Fibroblast of peridontal ligament (primary cell): ENCODE data around the gene ATP8B2.
"Not testable (repeated sequence)": the region's sequence is repeated elsewhere in the genome, so short reads cannot be mapped to it uniquely, and the experiment has no call there.

ENCODE experiments used
- DNase-seq: peaks from one replicate; pipeline ENCODE4 v3.0.0-alpha.2; 2010; ENCODE audit errors: extremely low read depth

ATP8B2 gene

GRCh38 chr1:154344977-154345837, 19.9 kb downstream of the ATP8B2 start:
- DNase-seq: peak; percentile 50

DNA sequence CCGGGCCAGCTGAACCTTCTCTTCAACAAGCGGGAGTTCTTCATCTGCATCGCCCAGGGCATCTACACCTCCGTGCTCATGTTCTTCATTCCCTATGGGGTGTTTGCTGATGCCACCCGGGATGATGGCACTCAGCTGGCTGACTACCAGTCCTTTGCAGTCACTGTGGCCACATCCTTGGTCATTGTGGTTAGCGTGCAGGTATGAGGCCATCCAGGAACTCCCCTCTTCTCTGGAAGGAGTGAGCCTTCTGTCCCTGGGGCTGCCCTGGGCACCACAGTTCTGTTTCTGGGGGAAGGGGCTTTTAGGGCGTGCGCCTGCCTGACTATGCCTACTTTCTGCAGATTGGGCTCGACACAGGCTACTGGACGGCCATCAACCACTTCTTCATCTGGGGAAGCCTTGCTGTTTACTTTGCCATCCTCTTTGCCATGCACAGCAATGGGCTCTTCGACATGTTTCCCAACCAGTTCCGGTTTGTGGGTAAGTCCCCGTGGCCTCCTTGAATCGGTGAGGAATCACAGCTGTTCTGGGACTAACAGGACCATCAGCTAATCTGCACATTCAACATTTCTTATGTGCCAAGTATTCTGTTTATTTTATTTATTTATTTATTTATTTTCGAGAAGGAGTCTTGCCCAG, 21.1 kb downstream of the ATP8B2 start:
- DNase-seq: no peak

GRCh38 chr1:154347961-154348360, 22.6 kb downstream of the ATP8B2 start:
- no peak for DNase-seq

GRCh38 chr1:154348429-154349076, 23.2 kb downstream of the ATP8B2 start:
- DNase-seq: no peak

DNA sequence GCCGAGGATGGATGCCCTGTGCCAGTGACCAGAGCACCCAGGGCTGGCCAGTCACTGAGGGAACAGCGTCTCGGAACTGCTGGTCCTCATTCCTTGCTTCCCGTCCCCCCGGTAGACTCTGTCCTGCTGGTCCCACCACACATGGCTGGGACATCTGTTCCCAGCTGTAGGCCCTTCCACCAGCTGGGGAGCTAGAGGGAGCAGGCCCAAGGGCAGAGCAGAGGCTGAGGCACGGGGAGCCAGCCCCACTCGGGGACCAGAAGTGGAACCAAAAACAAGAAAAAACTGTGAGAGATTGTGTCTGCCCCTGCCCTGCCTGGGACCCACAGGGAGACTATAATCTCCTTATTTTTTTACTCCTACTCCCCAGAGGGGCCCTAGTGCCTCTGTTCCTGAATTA, 23.8 kb downstream of the ATP8B2 start:
- no peak for DNase-seq

DNA sequence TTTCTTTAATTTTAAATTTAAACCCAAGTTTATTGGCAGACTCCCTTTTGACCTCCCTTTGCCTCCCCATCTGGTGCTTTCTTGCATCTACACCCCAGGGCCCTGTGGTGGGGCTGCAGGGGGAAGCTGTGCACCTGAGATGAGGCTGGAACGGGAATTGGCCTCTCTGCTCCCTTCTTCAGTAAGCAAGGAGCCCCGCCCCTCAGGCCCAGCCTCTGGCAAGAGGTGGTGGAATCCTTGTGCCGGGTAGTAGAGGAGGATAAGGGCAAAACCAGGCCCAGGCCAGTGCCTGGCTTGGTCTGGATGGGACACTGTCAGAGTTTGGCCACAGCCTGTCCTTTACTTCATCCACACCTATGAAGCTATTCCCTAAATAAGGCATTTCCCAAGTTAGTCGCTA, 25.1 kb downstream of the ATP8B2 start:
- DNase-seq: no peak

- DNase-seq: no peak
These were observed 26.2 kb downstream of the ATP8B2 start for GRCh38 chr1:154351363-154352068.

GRCh38 chr1:154352245-154352580, 26.9 kb downstream of the ATP8B2 start:
- DNase-seq: no peak

DNA sequence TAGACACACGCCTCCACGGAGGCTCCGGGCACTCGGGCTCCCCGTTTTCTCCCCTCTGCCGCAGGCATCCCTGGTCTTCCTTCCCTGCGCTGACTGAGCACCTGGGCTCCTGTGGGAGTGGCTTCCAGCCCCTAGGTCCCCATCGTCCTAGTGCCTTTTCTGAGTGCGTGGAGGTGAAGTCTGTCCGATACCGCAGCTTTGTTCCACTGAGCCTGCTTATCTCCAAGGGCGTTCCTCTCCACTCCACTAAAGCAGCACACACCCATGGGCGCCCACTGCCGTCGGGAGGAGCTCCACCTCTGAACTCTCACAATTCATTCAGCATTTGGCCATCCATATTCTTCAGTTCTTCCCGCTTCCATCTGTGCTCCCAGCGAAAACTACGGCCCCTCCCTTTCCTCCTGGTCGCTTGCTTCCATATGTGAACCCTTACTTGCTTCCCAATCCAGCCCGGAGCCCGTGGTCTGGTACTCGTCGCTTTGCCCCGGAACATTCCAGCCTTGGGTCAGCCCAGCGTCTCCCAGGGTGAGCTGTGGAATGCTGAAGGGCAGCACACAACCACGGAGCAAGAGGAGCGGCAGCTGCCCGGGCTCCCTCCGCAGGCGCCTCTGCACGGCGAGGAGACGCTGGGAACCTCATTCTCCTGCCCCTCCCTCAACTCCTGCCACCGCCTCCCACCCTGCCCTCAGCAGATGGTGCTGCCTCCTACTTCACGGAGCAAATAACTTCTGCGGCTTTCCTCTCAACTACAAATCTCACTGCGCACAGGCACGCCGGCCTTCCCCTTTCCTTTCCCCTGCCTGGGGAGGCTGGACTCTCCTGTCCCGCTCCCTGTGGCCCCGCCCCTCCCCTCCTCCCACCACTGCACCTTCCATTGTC, 27.5 kb downstream of the ATP8B2 start:
- DNase-seq: peak; percentile 59

DNA sequence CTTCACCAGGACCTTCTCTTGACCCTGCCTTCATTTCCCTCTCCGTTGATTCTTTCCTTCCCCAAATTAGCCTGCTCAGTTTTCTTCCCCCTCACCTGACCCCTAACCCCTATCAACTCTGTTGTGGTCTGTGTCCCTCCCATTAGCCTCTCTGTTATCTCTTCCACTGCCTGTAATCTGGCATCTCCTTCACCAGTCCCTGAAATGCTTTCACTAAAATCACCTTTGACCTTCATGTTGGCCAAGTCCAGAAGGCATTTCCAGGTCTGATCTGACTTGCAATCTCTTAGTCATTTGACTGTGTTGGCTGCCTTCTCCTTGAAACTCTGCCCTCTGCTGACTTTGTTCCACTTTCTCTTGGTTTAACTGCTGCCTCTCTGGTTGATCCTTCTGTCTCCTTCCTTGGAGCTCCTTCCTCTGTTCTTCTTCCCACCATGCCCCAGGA, 28.2 kb downstream of the ATP8B2 start:
- DNase-seq: peak; percentile 68

DNA sequence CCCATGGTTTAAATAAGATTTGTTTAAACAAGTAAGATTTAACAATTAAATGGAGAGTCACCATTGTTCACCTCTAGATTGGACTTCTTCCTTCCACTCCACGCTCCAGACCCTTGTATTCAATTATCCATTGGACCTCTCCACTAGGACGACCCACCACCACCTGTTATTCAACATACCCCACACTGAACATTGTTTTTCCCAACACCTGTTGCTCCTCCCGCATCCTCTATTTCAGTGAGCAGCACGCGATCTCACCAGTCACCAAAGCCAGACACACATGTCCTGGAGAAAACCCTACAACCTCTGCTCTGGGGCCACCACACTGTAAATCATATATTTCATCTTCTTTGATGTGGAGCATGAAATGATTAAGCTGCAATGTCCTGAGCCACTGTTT, 28.6 kb downstream of the ATP8B2 start:
- DNase-seq: no peak

DNA sequence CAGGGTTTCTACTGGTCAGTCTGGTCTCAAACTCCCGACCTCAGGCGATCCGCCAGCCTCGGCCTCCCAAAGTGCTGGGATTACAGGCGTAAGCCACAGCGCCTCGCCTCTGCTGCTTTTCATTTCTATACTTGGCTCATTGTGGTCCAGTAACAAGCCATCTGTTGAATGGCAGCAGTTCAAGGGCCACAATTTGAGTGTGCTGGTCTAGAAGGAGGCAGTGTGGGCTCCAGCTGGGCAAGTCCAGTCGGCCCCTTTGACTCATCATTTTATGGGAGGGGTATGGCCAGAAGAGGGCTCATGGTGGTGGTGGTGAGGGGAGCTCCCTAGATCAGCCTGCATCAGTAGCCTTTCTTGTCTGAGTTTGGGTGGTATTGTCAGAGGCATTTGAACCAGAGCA, 33.2 kb downstream of the ATP8B2 start:
- no peak for DNase-seq

- DNase-seq: no peak
These were observed 35.0 kb downstream of the ATP8B2 start for GRCh38 chr1:154360288-154360687.

- not testable (repeated sequence) for DNase-seq
These were observed 35.6 kb downstream of the ATP8B2 start for GRCh38 chr1:154360881-154361280.

- DNase-seq: no peak
These were observed 36.0 kb downstream of the ATP8B2 start for GRCh38 chr1:154361357-154361756.

GRCh38 chr1:154371436-154371835, 46.1 kb downstream of the ATP8B2 start:
- DNase-seq: no peak

- not testable (repeated sequence) for DNase-seq
These were observed 48.5 kb downstream of the ATP8B2 start for GRCh38 chr1:154373777-154374357.

- DNase-seq: no peak
These were observed 54.0 kb downstream of the ATP8B2 start for GRCh38 chr1:154379301-154379700.

- DNase-seq: no peak
These were observed 59.5 kb downstream of the ATP8B2 start for GRCh38 chr1:154384650-154385489.
